ENCODE measurements around the gene ZNF716. TPM values are rescaled to one million over a fixed set of nuclear protein-coding genes. Genes with fewer than 3 reads are reported as not detected.

Gene ZNF716
- total RNA-seq, 1 experiment from 2014 or later: not detected

DNA sequence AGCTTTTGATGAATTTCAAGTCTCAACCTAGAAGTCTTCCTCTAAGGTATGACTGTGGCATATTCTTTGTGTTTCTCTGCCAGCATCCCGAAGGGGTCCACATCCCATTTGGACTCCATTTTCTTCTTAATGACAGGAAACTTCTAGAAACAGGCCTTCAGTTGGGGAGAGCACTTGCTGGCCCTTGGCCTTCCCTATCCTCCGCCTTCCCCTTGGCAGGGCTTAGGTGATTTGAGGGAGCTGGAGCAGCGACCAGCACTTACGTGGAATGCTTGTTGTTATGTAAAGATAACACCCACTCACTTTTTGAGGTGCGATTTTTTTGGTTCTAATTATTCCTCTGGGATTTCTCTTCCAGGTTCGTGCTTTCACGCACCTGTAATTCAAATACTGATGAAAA is 42.9 kb upstream of the ZNF716 start:
- Histone ChIP-seq H3K4ac (ENCODE audit: low read depth, low read length) (no peak overlapping the region), H3K79me1 (ENCODE audit: insufficient read depth, low read depth, low read length, poor library complexity, severe bottlenecking) (no peaks in the 10 kb centered on the region), H4K8ac (replicated peaks; ENCODE audit: insufficient read length, low read depth, low read length) (no peak overlapping the region), H3K4me1 (ENCODE audit: insufficient read depth, low read length) (no peaks in the 10 kb centered on the region), H3K56ac (ENCODE audit: insufficient read length, low read depth, low read length) (no peak overlapping the region), H3T11ph (ENCODE audit: low read length) (no peak overlapping the region), H3K9ac (ENCODE audit: extremely low read depth, insufficient read length, low read length) (no peak overlapping the region), H3K18ac (ENCODE audit: insufficient read length, low read depth, low read length) (no peak overlapping the region), H4K20me1 (ENCODE audit: control insufficient read depth, insufficient read depth, insufficient read length) (no peaks in the 10 kb centered on the region), H2BK12ac (ENCODE audit: insufficient read length, low read depth, low read length) (no peak overlapping the region), H4K5ac (ENCODE audit: insufficient read length, low read depth, low read length) (no peak overlapping the region), H2BK15ac (ENCODE audit: low read depth, low read length) (no peak overlapping the region), H3K79me2 (ENCODE audit: insufficient read depth, low read length) (no peaks in the 10 kb centered on the region), H3K4me2 (ENCODE audit: insufficient read depth, insufficient read length, low read length) (no peak overlapping the region), H3K14ac (ENCODE audit: insufficient read depth, low read length) (no peak overlapping the region), H3K23me2 (ENCODE audit: insufficient read length, low read depth, low read length, poor library complexity, severe bottlenecking) (no peaks in the 10 kb centered on the region), H2AK5ac (ENCODE audit: insufficient read length, low read length) (no peak overlapping the region), H2BK120ac (ENCODE audit: low read depth, low read length, poor library complexity, severe bottlenecking) (no peak overlapping the region), H4K91ac (ENCODE audit: insufficient read length, low read depth, low read length) (no peak overlapping the region), H2BK5ac (ENCODE audit: insufficient read length, low read length) (no peak overlapping the region), H2BK20ac (ENCODE audit: low read depth, low read length, poor library complexity, severe bottlenecking) (no peak overlapping the region), H3K9me3 (ENCODE audit: control insufficient read depth, low read depth, low read length) (peaks cover 83% of the 10 kb centered on the region), H3K27me3 (ENCODE audit: insufficient read depth, low read length) (no peaks in the 10 kb centered on the region), H3K23ac (ENCODE audit: insufficient read length, low read depth, low read length) (no peak overlapping the region), H3K27ac (ENCODE audit: insufficient read length, low read depth, low read length) (no peak overlapping the region), H2AFZ (ENCODE audit: low read length) (no peak overlapping the region)
- H3K27me3 Mint-ChIP-seq (ENCODE audit: low read depth): peaks cover 5% of the 10 kb centered on the region; the same call in 1 of the 2 replicates
- H3K9me3 Mint-ChIP-seq: peaks cover 95 to 97% of the 10 kb centered on the region in 2 experiments
- DNase-seq: no peak
- TF ChIP-seq, protein P1, sequence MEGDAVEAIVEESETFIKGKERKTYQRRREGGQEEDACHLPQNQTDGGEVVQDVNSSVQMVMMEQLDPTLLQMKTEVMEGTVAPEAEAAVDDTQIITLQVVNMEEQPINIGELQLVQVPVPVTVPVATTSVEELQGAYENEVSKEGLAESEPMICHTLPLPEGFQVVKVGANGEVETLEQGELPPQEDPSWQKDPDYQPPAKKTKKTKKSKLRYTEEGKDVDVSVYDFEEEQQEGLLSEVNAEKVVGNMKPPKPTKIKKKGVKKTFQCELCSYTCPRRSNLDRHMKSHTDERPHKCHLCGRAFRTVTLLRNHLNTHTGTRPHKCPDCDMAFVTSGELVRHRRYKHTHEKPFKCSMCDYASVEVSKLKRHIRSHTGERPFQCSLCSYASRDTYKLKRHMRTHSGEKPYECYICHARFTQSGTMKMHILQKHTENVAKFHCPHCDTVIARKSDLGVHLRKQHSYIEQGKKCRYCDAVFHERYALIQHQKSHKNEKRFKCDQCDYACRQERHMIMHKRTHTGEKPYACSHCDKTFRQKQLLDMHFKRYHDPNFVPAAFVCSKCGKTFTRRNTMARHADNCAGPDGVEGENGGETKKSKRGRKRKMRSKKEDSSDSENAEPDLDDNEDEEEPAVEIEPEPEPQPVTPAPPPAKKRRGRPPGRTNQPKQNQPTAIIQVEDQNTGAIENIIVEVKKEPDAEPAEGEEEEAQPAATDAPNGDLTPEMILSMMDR (conservative IDR thresholded peaks at IDR 0.05): no peak
- H3K27ac Mint-ChIP-seq: no peak overlapping the region
- no peaks in the 10 kb centered on the region for H3K4me1 Mint-ChIP-seq
- H3K4me3 Mint-ChIP-seq: no peak overlapping the region
- no CpG with 5 or more reads among the region's 7 CpGs for whole genome bisulfite sequencing (ENCODE audit: extremely low coverage, insufficient read length, low lambda C conversion rate)
- peaks cover 25 to 40% (median 27%) of the 10 kb centered on the region in 3 experiments for H3K36me3 Mint-ChIP-seq (ENCODE audit: insufficient read depth in 1 of 3, low read depth in 3 of 3)
